GM18520 (cell line): Measurements from ENCODE around the gene ZER1.
"Not testable (repeated sequence)": the region's sequence is repeated elsewhere in the genome, so short reads cannot be mapped to it uniquely, and the experiment has no call there.

ENCODE experiments used
- ATAC-seq: cut with Tn5 transposase; IDR thresholded peaks from one replicate; pipeline ENCODE4 v1.9.1; 2021; ENCODE audit not compliant: unreplicated experiment

ZER1 gene

DNA sequence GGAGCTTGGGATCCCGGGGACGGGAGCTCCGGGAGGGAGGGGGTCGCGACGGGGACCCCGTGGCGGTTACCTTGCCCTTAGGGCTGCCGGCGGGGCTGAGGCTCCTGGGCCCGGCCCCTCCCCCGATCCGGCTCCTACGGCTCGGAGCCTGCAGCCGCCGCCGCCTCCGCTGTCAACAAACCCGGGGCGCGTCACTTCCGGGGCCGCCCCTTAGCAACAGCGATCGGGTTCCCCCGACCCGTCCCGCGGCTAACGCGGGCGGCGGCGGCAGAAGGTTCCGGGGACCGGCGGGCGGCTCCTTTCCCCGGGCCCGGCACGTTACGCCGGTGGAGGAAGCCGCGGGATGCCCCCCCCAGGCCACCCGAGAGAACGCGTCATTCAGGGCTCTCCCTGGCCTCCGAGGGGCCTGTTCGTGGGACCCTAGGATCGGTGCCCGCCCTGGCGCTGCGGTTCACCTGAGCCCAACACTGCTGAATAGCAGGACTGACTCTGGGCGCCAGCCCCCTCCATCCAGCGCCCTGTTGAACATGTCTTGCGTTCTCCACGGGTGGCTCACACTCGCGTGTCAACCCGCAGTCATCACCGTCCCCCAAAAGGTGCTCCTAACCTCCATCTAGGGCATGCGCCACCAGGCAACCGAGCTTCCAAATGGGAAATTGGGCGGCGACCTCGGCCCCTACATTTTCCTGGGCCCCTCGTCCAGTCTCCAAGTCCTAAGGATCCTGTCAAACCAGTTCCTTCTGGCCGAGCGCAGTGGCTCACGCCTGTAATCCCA lies at the start of gene ZER1:
Gene ZER1, minus strand, starts transcription at position 183 of the 775 bp plus-strand sequence. CDS start 16,362 bp downstream, outside the sequence.
- ATAC-seq: peak; percentile 85

DNA sequence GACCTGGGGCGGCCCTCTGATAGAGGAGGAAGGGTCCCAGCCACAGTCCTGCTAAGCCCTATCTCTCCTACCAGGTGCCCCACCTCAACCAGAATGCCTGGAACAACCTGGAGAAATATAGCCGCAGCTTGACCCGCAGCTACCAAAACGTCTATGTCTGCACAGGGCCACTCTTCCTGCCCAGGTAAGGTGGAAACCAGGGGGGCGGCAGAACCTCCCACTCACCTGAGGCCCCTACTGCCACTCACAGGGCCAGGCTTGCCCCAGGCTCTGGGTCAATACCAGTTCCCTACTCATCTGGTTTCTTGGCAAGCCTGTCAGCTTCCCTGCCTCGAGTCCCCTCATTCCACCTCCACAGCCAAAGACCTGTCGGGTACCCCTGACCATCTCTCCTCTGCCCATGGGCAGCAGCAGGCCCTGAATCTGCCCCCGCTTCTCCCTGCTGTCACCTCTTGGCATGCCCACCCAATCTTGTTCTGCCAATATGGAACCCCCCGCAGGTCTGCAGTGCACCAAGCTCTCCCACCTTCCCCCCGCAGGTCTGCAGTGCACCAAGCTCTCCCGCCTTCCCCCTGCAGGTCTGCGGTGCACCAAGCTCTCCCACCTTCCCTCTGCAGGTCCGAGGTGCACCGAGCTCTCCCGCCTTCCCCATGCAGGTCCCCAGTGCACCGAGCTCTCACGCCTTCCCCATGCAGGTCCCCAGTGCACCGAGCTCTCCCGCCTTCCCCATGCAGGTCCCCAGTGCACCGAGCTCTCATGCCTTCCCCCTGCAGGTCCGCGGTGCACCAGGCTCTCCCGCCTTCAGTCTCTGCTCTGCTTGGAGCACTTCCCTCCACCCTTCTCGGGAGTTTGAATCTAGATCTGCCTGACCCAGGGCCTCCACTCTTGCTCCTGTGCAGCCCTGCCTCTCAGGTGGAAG lies 49.2 kb upstream of the ZER1 start:
- ATAC-seq: no peak

DNA sequence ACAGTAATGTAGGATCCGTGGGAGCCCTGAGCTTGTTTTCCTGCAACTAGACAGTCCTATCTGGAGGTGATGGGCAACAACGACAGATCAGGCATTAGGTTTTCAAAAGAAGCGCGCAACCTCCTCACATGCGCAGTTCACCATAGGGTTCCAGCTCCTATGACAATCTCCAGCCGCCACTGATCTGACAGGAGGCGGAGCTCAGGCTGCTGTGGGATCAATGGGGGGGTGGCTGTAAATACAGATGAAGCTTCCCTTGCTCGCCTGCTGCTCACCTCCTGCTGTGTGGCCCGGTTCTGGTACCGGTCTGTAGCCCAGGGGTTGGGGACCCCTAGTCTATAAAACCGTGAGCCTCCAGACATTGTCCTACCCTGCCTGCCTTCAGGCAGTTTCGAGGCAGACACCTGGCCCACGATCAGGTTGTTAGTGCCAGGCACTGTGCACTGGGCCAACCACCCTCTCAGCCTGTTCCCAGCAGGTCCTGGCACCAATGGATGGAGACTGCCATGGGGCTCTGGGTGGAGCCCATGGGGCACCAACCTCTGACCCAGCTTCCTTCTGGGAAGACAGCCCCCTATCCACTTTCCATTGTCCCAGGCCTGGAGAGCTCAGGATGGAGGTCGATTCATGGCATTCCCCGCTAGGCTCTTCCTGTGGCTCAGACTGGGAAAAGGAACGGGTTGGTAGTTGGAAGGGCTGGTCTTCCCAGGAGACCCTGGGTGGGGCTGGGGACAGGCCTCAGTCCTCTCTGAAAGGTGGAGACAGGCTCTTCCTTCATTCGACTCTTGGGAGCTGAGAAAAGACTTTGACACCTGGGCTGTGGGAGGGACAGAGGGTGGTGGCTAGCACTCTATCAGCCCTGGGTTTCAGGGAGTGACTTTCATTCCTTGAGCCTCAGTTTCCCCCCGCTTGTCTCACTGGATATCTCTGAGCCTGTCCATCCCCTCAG lies 48.3 kb upstream of the ZER1 start:
- ATAC-seq: no peak

DNA sequence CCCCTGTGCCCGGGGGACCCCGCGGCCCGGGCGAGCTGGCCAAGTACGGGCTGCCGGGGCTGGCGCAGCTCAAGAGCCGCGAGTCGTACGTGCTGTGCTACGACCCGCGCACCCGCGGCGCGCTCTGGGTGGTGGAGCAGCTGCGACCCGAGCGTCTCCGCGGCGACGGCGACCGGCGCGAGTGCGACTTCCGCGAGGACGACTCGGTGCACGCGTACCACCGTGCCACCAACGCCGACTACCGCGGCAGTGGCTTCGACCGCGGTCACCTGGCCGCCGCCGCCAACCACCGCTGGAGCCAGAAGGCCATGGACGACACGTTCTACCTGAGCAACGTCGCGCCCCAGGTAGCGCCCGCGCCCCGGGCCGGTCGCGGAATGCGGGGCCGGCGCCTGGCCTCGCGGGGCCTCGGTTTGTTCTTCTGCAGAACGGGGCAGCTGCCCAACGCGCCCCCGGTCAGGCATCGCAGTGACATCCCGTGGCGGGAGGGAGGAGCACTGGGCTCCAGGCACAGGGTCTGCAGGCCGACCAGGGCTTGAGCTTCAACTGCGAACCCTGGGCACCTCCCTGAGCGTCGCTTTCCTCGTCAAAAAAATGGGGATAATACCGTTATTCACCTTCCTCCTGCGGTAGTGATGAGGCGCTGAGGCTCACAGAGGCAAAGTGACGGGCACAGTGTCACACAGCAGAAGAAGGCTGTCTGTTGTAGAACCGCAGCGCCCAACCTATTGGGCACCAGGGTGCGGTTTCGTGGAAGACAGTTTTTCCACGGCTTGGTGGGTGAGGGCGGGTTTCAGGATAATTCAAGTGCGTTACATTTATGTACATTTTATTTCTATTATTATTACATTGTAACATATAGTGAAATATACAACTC lies 47.4 kb upstream of the ZER1 start:
- peak; percentile 14 for ATAC-seq

DNA sequence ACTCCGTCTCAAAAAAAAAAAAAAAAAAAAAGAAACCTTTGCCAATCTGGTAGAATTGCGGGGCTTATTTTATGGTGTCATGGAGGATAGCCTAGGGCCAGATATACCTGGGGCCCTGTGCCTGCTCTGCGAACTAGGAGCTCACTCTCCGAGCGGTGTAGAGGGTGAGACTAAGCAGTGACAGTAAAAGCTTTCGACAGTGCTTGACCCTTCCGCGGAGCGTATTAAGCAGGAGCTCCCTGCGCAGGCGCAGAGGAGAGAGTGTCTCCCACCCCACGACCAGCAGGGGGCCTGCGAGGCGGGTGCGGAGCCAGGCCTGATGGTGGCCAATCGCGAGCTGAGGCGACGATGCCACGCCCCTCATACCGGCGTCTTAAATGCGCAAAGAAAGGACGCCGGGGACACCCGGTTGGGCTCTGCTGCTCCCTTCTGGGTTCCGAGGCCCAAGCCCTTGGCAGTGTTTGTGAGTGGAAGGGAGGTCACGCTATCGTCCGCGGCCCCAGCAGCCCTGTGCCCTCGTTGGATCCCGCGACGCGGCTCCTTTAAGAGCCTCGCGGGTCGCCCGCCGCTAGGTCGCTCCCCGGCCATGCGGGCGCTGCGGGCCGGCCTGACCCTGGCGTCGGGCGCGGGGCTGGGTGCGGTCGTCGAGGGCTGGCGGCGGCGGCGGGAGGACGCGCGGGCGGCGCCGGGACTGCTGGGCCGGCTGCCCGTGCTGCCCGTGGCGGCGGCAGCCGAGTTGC lies 46.5 kb upstream of the ZER1 start, which contains the start of gene ENDOG:
Gene ENDOG, plus strand, starts transcription at position 402 of the 740 bp plus-strand sequence. Its CDS starts 185 bp downstream, at position 587.
- peak; percentile 79 for ATAC-seq

DNA sequence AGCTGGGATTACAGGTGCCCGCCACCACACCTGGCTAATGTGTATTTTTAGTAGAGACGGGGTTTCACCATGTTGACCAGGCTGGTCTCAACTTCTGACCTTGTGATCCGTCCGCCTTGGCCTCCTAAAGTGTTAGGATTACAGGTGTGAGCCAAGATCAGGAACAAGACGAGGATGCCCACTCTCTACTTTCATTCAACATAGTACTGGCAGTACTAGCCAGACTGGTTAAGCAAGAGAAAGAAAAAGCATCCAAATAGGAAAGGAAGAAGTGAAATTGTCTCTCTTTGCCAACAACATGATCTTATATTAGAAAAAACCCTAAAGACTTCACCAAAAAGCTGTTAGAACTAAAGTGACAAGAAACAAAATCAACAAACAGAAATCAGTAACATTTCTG lies 39.1 kb upstream of the ZER1 start:
- no peak for ATAC-seq

DNA sequence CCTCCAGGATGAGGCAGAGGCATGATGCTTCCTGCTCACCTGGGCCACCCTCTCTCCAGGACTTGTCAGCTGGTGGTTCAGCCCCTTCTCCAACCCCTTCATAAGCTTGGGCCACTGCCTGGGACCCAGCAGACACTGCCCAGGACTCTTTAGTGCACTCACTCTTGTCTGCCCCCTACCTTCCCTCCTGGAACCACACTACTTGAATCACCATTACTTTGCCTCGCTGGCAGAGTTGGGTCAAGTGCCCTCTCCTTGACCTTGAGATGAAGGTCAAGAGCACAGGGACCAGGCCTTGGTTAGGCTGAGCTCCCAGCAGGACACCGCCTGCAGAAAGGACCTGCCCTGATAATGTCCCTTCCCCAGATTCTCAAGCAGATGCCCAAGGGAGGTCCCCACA lies 38.1 kb upstream of the ZER1 start:
- no peak for ATAC-seq

DNA sequence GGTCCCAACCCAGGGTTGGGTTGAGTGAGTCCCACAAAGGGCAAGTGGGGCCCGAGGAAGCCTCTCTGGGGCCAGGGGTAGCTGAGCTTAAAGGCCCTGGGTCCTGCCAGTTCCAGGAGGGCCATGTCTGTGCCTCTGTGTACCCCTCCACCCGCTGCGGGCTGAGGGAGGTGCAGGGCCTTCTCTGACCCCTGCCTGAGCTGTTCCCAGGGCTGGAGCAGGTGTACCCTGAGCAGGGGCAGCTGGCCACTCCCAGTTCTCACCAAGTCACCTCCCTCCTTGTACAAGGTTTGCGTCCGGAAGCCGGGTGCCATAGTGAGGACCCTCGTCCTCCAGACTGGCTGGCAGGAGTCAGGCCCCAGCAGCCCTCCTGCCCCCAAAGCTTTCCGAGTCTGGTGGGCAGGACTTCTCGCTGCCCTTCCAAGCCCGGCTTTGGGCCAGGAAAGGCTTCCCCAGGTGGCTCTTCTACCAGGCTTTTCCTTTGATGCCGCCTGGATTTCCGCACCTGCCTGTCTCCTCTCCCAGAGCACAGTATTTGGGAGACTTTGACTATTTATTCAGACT lies 37.4 kb upstream of the ZER1 start:
- no peak for ATAC-seq

DNA sequence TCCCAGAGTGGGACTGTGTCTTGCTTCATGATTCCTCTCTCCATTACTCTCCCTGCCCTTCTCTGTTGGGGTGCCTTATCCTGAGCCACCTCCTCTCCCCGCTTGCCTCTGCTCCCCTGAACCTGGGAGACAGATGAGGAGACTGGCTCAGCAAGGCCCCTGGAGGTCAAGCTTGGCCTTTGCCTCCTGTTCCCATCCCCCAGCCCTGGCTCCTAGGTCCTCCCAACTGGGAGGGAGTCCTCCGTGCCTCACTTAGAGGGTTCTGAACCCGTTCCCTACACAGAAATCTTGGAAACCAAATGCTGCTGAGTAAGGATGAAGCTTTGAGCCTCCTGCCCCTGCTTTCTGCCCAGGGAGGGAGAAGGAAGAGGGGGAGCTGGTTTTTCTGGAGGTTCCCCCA lies 36.8 kb upstream of the ZER1 start:
- ATAC-seq: no peak

DNA sequence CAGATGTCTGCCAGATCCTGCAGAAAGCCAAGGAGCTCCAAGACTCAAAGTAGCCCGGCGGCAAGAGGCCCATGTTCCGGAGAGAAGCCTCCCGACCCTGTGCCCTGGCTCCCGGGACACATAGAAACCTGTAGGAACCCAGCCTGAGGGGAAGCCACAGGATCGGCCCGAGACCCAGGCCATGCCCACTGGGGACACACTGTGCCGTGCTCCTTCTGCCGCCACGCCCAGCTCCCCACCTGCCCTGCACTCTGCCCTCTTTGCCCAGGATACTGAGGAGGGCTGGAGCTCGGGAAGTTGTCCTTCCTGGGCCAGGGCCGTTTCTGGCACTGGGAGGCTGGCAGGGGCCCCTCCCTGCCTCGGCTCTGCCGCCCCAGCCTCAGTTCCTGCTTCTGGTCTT lies 36.1 kb upstream of the ZER1 start:
- no peak for ATAC-seq

DNA sequence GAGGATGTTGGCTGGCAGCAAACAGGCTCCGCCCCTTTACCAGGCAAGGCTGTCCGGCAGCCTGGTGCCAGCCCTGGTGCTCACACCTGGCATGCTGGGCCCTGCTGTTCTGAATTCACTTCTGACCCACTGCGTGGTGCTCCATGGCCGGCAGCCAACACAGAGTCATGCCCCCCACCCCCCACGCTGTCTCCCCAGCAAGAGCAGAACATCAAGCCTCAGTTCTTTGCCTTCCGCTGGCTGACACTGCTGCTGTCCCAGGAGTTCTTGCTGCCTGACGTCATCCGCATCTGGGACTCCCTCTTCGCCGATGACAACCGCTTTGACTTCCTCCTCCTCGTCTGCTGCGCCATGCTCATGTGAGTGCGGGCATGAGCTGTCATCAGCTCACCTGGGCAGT lies 33.9 kb upstream of the ZER1 start:
- ATAC-seq: no peak

DNA sequence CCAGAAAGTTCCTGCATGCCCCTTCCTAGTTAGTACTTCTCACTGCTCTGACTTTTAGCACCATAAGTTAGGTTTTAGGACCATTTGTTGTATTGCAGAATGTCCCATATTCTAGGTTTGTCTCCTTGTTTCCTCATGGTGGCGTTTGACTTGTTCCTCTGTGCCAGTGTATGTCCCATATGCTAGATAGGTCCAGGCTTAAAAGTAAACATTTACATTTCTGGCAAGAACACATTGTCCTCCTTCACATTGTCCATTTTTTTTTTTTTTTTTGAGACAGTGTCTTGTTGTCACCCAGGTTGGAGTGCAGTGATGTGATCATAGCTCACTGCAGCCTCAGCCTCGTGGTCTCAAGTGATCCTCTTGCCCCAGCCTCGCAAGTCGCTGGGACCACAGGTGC lies 30.8 kb upstream of the ZER1 start:
- no peak for ATAC-seq

DNA sequence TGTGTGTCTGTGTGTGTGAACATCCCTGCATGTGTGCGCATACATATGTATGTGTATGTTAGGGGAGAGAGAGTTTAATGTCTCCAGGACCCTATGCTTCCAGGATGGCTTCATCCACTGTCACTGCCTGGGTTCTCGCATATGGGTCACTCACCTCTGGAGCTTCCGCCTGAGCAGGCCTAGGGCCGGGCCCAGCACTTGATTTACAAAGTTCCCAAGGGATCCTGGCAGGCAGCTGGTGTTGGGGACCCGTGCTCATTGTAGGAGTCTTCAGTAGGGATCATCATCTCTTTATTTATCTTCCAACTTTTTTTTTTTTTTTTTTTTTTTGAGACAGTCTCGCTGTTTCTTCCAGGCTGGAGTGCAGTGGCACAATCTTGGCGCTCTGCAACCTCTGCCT lies 28.3 kb upstream of the ZER1 start:
- ATAC-seq: no peak

DNA sequence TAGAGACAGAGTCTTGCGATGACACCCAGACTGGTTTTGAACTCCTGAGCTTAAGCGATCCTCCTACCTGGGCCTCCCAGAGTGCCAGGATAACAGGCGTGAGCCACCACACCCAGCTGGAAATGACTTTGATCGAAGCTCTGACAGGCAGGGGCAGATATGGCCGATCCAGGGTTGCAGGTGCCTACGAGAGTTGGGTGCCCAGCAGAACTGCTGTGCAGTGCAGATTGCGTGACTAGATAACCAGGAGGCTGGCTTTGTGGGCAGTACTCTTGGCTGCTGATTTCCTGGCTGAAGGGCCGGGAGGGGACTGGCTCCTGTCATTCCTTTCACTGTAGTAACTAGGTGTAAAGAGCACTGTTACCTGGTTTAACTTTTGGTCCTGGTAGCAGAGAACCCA lies 27.2 kb upstream of the ZER1 start:
- no peak for ATAC-seq

DNA sequence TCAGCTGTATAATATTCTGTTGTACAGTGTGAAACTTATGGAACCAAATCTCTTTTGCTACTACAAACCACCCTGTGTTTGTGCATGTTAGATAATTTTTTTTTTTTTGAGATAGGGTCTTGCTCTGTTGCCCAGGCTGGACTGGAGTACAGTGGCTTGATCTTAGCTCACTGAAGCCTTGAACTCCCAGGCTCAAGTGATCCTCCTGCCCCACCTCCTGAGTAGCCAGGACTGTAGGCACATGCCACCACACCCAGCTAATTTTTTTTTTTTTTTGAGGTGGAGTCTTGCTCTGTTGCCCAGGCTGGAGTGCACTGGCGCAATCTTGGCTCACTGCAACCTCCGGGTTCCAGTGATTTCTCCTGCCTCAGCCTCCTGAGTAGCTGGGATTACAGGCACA lies 23.2 kb upstream of the ZER1 start:
- ATAC-seq: not testable (repeated sequence)

DNA sequence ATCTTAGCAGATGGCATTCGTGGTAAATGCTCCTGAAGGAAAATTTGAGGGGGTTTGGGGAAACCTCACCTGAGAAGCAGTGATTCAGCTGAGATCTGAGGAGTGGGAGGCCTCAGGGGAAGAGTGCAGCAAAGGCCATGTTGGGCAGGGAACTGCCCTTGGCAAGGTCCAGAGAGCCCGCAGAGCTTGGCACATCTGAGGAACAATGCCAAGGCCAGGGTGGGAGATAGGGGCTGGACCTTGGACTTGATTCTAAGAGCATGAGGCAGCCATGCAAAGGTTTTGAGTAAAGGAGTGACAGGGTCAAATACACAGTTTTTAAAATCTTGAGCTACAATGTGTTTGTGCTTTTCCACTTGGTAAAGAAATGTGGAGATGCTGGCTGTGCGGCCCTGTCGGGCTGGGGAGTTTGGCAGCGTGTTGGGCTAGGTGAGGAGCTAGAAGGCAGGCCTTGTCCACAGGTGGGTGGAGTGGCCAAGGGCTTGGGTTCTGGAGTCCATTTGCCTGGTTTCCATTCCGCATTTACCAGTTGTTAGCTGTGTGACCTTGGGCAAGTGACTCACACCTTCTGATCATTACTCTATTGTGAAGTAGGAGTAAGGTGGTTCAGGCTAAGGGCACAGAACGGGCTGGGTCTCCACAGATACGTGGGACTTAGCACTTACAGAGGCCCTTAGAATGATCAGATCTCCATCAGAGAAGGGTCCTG lies 21.4 kb upstream of the ZER1 start:
- no peak for ATAC-seq

DNA sequence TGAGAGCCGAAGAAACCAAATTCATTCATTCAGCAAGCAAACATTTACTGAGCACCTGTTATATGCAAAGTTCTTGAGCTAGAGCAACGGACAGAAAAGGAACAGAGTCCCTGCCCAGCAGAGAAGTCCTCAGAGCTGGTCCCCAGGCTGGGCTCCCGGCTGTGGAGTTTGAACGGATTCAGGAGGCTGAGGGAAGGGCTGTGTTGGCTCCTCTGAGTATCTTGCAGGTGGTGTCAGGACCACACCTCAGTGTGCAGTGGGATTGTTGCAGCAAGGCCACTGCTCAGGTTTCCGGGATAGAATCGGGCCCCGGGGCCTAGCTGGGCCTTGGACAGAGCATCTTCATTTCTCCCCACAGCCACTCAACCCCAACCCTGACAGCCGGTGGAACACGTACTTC lies 20.4 kb upstream of the ZER1 start:
- ATAC-seq: no peak

DNA sequence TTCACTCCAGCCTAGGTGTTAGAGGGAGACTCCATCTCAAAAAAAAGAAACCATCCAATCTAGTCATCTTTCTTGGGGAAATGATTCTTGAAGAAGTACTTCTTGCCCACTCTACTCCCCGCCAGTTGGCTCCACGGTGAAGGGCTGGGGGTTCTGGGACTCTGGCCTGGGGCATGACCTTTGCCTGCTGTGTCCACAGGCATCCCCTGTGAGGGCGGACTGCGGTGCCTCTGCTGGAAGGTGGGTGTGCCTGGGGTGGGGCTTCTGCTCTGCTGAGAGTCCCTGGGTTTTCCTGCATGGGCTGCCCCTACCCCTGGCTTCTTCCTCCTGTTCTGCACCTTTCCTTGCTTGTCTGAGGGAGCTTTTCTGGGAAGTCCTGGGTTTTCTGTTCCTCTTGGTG lies 18.8 kb upstream of the ZER1 start:
- ATAC-seq: no peak
